Tibial nerve (tissue), 4 donors: Measurements from ENCODE around the gene IL10RA.

Experiments
- EP300 ChIP-seq, 2 donors: sonication (generic); formaldehyde crosslinking; IDR thresholded peaks; one replicate each; pipeline ENCODE4 v1.6.1; 2017; ENCODE audit warnings: antibody characterized with exemption in 2 of 2, mild to moderate bottlenecking in 1 of 2
- POLR2A ChIP-seq, 2 donors: fragments of 450-650 bp; IDR thresholded peaks; one replicate each; pipeline ENCODE4 v1.6.1; 2017; ENCODE audit warnings: antibody characterized with exemption in 2 of 2, mild to moderate bottlenecking in 2 of 2, moderate library complexity in 2 of 2
- TF ChIP-seq, protein P1 (sequence below), 5 experiments: fragments of 200-600 bp in 3 of 5; fragments of 450-650 bp in 2 of 5; sonication (generic) in 3 of 5; IDR thresholded peaks; one replicate each; pipeline ENCODE4 v1.5.1; 2016 to 2019; ENCODE audit warnings: antibody characterized with exemption in 5 of 5, mild to moderate bottlenecking in 3 of 5, moderate library complexity in 2 of 5

DNA sequence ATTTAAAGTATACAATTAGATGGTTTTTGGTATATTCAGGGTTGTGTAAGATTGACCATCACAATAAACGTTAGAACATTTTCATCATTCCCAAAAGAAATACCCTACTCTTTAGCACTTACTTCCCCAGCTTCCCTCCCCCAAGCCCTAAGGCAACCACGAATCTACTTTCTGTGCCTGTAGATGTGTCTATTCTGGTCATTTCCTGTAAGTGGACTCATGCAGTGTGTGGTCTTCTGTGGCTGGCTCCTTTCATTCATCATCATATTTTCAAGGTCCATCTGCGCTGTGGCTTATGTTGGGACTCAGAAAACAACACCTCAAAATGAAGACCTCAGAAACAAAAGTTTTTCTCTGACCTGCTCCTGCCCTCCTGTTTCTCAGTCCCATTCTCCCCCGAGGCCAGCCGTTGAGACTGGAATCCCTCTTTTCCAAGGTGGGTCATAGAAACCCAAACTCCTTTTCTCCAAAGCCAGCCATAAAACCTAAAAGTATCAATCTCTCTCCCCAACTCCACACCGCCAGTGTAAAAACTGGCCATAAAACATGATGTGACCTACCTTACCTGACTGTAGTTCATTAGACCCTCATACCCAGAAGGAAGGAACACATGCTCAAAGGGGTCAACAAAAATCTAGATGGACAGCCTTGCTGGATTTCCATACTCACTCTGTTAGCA lies 44.1 kb upstream of the IL10RA start:
- TF ChIP-seq, protein P1, sequence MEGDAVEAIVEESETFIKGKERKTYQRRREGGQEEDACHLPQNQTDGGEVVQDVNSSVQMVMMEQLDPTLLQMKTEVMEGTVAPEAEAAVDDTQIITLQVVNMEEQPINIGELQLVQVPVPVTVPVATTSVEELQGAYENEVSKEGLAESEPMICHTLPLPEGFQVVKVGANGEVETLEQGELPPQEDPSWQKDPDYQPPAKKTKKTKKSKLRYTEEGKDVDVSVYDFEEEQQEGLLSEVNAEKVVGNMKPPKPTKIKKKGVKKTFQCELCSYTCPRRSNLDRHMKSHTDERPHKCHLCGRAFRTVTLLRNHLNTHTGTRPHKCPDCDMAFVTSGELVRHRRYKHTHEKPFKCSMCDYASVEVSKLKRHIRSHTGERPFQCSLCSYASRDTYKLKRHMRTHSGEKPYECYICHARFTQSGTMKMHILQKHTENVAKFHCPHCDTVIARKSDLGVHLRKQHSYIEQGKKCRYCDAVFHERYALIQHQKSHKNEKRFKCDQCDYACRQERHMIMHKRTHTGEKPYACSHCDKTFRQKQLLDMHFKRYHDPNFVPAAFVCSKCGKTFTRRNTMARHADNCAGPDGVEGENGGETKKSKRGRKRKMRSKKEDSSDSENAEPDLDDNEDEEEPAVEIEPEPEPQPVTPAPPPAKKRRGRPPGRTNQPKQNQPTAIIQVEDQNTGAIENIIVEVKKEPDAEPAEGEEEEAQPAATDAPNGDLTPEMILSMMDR (IDR thresholded peaks at IDR 0.05), result no peak
- no peak for TF ChIP-seq POLR2A (IDR thresholded peaks at IDR 0.05)
- TF ChIP-seq EP300 (IDR thresholded peaks at IDR 0.05), result no peak
